ENCODE results near the gene MRPL1.

DNA sequence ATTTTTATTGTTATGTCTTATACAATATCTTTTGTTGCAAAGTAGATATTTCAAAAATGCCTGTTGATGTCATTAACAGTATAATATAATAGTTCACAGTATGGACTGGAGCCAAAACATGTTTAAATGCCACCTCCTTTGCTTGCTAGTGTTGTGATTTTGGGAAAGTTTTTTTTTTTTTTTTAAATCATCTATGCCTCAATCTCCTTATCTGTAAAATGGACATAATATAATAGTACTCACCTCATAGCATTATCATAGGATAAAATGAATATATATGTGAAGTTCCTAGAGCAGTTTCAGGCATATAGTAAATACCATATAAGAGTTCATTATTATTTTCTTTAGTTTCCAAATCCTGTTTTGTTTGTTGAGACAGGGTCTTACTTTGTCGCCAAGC, 18.3 kb upstream of the MRPL1 start:
- TF ChIP-seq, protein P1, sequence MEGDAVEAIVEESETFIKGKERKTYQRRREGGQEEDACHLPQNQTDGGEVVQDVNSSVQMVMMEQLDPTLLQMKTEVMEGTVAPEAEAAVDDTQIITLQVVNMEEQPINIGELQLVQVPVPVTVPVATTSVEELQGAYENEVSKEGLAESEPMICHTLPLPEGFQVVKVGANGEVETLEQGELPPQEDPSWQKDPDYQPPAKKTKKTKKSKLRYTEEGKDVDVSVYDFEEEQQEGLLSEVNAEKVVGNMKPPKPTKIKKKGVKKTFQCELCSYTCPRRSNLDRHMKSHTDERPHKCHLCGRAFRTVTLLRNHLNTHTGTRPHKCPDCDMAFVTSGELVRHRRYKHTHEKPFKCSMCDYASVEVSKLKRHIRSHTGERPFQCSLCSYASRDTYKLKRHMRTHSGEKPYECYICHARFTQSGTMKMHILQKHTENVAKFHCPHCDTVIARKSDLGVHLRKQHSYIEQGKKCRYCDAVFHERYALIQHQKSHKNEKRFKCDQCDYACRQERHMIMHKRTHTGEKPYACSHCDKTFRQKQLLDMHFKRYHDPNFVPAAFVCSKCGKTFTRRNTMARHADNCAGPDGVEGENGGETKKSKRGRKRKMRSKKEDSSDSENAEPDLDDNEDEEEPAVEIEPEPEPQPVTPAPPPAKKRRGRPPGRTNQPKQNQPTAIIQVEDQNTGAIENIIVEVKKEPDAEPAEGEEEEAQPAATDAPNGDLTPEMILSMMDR (IDR thresholded peaks at IDR 0.05): no peak
- TF ChIP-seq POLR2A (IDR thresholded peaks at IDR 0.05) (no peak), EP300 (IDR thresholded peaks at IDR 0.05) (no peak), POLR2AphosphoS5 (IDR thresholded peaks at IDR 0.05) (no peak)

All from gastroesophageal sphincter (tissue), 3 donors.